HG02852 (cell line): ENCODE data around the gene RCC2.
"Not testable (repeated sequence)": the region's sequence is repeated elsewhere in the genome, so short reads cannot be mapped to it uniquely, and the experiment has no call there.

Experiments
- ATAC-seq: cut with Tn5 transposase; IDR thresholded peaks from one replicate; pipeline ENCODE4 v1.9.1; 2021; ENCODE audit warnings: mild to moderate bottlenecking, moderate library complexity; ENCODE audit not compliant: unreplicated experiment

The RCC2 gene

DNA sequence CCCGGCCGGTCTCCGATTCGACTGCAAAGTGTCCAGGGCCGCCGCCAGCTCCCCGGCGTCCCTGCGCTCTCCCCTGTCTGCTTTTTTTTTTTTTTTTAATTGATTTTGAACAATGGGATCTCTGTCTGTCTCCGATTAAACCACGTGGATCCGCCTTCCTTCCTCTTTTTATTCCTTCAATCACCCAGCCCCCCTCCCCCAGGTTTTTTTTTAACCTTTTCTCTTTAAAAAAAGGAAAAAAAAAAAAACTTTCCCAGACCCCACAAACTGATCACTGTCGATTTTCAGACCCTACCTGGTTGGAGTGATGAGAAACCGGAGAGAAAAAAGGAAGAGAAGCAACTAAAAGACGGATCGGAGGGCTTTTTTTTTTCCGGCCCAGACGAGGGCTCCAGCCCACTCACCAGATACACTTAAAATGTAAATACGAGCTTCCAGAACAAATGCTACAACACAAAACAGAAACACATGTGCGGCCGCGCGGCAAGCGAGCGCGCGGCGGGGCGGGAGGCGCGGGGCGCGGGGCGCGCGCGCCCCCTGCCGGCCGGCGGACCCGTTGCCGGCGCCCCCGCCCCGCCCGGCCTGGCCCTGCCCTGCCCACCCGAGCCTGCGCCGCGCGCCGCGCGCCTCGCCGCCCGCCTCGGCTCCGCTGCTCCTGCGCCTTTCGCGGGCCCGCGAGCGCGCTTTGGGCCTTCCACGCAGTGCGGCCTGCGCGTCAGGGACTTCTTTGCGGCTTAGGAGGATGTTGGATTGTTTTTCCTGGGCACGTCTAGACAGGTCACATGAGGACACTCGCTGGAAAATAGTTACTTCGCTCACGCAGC lies at the start of gene RCC2:
TSS of gene RCC2 (minus strand) at position 428 of the 824 bp plus-strand sequence. CDS start 1,163 bp downstream, outside the sequence.
- ATAC-seq, result no peak

GRCh38 chr1:17486242-17486641 lies 46.8 kb upstream of the RCC2 start:
- no peak for ATAC-seq

DNA sequence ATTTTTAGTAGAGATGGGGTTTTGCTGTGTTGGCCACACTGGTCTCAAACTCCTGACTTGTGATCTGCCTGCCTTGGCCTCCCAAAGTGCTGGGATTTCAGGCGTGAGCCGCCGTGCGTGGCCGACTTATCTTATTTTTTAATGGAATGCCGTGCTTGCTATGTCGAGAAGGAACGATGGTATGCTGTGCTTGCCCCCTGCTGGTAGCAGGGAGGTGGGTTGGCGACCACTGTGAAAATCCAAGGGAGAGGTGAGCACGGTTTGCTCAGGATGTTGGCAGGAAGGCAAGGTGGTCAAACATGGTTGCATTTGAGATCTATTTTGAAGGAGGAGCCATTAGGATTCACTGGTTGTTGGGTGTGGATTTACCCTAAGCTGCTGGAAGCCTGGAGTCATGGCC lies 45.8 kb upstream of the RCC2 start:
- no peak for ATAC-seq

GRCh38 chr1:17481981-17482380 lies 42.5 kb upstream of the RCC2 start:
- ATAC-seq, result not testable (repeated sequence)

DNA sequence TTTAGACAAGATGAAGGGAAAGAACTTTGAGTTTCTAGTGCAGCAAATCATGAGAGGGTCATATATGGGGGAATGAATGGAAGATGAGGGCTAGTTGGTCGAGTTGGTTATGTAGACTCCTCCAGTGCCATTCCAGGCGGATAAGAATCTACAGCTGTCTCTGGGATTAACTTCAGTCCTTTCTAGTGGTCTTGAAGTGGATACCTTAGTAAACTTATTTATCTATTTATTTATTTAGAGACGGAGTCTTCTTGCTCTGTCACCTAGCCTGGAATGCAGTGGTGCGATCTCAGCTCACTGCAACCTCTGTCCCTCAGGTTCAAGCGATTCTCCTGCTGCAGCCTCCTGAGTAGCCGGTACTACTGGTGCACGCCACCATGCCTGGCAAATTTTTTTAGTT lies 41.4 kb upstream of the RCC2 start:
- no peak for ATAC-seq

- ATAC-seq, result no peak
These were observed 36.3 kb upstream of the RCC2 start for GRCh38 chr1:17475752-17476151.

DNA sequence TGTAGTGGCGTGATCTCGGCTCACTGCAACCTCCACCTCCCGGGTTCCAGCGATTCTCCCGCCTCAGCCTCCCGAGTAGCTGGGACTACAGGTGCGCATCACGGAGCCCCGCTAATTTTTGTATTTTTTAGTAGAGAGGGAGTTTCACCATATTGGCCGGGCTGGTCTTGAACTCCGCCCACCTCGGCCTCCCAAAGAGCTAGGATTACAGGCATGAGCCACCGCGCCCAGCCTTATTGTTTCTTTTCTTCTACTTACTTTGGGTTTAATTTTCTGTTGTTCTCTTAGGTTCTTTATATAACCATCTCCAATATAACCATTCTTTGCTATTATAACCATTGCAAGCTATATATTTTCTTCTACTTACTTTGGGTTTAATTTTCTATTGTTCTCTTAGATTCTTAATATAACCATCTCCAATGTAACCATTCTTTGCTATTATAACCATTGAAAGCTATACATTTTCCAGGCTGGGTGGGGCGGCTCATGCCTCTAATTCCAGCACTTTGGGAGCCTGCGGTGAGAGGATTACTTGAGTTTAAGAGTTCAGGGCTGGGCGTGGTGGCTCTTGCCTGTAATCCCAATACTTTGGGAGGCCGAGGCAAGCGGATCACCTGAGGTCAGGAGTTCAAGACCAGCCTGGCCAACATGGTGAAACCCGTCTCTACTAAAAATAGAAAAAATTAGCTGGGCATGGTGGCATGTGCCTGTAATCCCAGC lies 35.5 kb upstream of the RCC2 start:
- ATAC-seq, result not testable (repeated sequence)

DNA sequence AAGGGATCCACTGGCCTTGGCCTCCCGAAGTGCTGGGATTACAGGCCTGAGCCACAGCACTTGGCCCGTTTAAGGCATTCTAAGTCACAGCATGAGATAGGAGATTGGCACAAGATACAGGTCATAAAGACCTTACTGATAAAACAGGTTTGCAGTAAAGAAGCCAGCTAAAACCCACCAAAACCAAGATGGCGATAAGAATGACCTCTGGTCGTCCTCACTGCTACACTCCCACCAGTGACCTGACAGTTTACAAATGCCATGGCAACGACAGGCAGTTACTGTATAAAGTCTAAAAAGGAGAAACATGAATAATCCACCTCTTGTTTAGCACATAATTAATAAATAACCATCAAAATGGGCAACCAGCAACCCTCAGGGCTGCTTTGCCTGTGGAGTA lies 33.3 kb upstream of the RCC2 start:
- no peak for ATAC-seq

DNA sequence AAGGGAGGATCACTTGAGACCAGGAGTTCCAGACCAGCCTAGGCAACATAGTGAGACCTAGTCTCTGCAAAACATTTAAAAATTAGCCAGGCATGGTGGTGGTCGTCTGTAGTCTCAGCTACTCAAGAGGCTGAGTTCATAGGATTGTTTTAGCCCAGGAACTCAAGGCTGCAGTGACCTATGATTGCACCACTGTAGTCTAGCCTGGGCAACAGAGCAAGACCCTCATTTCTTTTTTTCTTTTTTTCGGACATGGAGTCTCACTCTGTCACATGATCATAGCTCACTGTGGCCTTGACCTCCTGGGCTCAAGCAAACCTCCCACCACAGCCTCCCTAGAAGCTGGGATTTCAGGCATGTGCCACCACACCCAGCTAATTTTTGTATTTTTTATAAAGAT lies 31.9 kb upstream of the RCC2 start:
- ATAC-seq, result no peak

GRCh38 chr1:17470021-17470799 lies 30.7 kb upstream of the RCC2 start:
- ATAC-seq, result no peak

DNA sequence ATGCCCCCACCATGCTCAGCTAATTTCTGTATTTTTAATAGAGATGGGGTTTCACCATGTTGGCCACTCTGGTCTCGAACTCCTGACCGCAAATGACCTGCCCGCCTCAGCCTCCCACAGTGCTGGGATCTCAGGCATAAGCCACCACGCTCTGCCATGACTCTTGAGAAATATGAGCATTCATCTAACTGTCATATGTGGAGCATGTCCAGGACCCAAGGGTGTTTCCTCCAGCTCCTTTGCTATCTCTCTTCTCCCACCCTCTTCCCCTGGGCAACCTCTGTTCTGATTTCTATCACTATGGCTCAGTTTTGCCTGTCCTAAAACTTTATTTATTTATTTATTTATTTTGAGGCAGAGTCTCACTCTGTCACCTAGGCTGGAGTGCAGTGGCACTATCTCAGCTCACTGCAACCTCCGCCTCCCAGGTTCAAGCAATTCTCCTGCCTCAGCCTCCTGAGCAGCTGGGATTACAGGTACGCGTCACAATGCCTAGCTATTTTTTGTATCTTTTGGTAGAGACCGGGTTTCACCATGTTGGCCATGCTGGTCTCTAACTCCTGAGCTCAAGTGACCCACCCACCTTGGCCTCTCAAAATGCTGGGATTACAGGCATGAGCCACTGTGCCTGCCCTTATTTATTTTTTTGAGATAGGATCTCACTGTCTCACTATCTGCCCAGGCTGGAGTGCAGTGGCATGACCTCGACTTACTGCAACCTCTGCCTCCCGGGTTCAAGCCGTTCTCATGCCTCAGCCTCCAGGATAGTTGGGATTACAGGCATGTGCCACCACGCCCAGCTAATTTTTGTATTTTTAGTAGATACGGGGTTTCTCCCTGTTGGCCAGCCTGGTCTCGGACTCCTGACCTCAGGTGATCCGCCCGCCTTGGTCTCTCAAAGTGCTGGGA lies 29.1 kb upstream of the RCC2 start:
- ATAC-seq, result not testable (repeated sequence)

DNA sequence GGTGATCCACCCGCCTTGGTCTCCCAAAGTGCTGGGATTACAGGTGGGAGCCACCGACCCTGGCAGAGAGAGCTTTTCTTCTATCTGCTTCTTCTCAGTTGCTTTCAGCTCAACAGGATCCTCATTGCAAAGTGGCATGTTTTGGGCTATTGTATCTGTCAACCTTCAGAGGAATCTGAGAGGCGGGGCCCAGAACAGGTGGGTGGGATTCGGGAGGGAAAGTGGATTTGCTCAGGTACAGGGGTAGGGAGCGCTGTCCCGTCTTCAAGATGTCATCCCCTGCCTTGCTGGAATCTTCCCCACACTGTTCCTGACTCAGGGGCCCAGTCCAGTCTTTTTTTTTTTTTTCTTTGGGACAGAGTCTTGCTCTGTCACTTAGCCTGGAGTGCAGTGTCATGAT lies 26.9 kb upstream of the RCC2 start:
- ATAC-seq, result no peak

GRCh38 chr1:17465228-17465627 lies 25.8 kb upstream of the RCC2 start:
- no peak for ATAC-seq

GRCh38 chr1:17463991-17464390 lies 24.5 kb upstream of the RCC2 start:
- no peak for ATAC-seq

DNA sequence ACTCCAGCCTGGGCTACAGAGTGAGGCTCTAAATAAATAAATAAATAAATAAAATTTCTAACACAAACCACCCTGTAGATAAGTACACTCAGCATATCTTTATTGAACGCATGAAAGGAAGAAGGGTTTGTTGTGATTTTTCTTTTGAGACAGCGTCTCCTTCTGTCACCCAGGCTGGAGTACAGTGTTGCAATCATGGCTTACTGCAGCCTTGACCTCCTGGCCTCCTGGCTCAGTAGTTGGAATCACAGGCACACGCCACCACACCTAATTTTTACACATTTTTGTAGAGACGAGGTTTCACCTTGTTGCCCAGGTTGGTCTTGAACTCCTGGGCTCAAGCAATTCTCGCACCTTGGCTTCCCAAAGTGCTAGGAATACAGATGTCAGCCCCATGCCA lies 23.2 kb upstream of the RCC2 start:
- ATAC-seq, result no peak

GRCh38 chr1:17460219-17460618 lies 20.7 kb upstream of the RCC2 start:
- no peak for ATAC-seq

GRCh38 chr1:17458794-17459193 lies 19.3 kb upstream of the RCC2 start:
- ATAC-seq, result no peak

GRCh38 chr1:17452686-17453085 lies 13.2 kb upstream of the RCC2 start:
- no peak for ATAC-seq

- not testable (repeated sequence) for ATAC-seq
These were observed 12.7 kb upstream of the RCC2 start for GRCh38 chr1:17452203-17452602.

- ATAC-seq, result no peak
These were observed 12.3 kb upstream of the RCC2 start for GRCh38 chr1:17451731-17452130.
